Glomerular visceral epithelial cell (primary cell): ENCODE results near the gene SLC8B1.
A peak's percentile ranks its signal among the peaks of the same experiment; 100 is the strongest.
"Not testable (repeated sequence)": the region's sequence is repeated elsewhere in the genome, so short reads cannot be mapped to it uniquely, and the experiment has no call there.

Experiments
- DNase-seq: peaks from one replicate; pipeline ENCODE4 v3.0.0-alpha.2; 2016; ENCODE audit errors: extremely low spot score

The SLC8B1 gene

DNA sequence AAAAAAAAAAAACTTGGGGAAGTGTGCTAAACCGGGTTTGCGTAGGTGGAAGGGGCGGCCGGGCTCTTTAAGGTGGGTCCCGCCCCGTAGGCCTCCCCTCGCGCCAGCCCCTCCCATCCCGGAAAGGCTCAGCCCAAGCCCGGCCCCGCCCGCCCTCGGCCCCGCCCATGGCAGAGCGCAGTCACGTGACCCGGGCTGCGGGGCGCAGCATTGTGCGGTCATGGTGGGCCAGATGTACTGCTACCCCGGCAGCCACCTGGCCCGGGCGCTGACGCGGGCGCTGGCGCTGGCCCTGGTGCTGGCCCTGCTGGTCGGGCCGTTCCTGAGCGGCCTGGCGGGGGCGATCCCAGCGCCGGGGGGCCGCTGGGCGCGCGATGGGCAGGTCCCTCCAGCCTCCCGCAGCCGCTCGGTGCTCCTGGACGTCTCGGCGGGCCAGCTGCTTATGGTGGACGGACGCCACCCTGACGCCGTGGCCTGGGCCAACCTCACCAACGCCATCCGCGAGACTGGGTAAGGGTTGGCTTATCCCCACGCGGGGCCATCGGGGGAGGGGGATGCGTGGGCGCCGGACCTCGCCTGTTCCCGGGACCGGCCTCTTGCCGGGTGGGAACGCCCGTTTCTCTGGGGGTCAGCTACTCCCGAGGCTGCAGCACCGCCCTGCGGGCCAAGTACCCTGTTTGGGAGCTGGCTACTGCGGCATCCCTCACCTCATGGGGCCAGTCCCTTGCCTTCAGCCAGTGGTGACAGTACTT lies 23.6 kb upstream of the SLC8B1 start, which contains the start of gene PLBD2:
Gene PLBD2, plus strand, starts transcription at position 207 of the 752 bp plus-strand sequence. Its CDS starts 14 bp downstream, at position 221.
- peak; percentile 94 for DNase-seq

DNA sequence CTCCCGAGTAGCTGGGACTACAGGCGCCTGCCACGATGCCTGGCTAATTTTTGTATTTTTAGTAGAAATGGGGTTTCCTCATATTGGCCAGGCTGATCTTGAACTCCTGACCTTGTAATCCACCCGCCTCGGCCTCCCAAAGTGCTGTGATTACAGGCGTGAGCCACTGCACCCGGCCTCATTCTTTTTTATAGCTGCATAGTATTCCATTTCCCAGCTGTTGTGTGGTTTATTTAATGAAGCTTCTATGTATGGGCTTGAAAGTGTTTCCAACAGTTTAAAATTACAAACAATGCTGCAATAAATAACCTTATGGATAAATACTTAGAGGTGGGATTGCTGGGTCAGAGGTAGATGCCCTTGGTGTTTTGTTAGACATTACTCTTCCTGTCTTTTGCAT lies 19.3 kb upstream of the SLC8B1 start:
- not testable (repeated sequence) for DNase-seq

DNA sequence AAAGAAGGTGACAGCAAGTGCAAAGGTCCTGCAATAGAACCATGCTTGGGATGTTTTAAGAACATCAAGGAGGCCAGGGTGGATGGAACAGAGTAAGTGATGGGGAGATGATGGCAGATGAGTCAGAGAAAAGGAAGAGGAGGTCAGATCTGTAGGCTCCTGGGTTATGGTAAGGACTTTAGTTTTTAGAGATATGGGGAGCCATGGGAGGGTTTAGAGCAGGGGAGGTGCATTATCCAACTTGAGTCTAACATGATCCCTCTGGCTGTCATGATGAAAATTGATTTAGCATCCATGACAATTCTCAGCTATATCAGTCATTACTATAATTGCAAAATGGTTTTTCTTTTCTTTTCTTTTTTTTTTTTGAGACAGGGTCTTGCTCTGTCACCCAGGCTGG lies 16.2 kb upstream of the SLC8B1 start:
- no peak for DNase-seq

DNA sequence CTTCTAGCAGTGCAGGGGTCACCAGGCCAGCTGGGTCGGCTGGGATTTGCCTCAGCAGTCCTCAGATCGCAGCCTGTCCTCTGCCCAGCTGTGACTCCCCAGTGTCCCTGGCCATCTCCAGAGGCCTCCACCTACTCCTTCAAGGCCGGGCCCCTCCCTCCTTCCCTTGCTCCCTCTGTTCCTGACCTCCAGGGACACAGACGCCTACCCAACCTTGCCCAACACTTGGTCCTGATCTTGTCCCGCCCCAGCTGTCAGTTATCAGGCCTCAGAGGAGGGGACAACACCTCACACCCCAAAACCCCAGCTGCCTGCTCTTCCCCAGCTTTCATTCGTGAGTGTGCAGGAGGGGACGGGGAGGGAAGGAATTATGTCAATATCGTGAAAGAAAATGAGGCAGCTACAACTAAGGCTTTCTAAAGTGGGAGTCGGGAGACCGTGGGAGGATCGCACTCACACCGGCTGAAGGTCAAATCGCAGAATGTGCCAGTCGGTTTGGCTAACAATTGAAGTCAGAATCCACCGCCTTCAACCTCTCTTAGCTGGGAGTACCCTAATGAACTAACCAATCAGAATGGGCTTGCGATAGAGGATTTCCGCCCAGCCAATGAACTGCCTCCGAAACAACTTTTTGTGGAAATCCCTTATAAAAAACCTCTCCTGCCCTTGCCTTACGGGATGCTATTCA lies 14.1 kb upstream of the SLC8B1 start:
- DNase-seq, result no peak

GRCh38 chr12:113347892-113348291 lies 13.0 kb upstream of the SLC8B1 start:
- no peak for DNase-seq

- no peak for DNase-seq
Observed at GRCh38 chr12:113347107-113347506, 12.2 kb upstream of the SLC8B1 start.

- no peak for DNase-seq
Observed at GRCh38 chr12:113346353-113346752, 11.4 kb upstream of the SLC8B1 start.

DNA sequence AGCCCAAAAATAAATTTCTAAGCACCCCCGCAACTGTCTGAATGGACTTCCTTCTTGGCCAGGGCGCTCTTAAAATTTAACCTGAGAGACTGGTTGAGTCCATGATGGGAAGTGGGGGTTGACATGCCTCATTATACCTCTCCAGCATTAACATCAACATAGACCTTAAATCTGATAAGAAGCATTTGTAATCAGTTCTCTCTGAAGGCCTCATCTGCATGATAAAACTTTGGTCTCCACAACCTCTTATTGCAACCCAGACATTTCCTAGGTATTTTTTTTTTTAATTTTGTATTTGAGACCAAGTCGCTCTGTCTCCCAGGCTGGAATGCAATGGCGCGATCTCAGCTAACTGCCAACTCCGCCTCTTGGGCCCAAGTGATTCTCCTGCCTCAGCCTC lies 10.4 kb upstream of the SLC8B1 start:
- no peak for DNase-seq

DNA sequence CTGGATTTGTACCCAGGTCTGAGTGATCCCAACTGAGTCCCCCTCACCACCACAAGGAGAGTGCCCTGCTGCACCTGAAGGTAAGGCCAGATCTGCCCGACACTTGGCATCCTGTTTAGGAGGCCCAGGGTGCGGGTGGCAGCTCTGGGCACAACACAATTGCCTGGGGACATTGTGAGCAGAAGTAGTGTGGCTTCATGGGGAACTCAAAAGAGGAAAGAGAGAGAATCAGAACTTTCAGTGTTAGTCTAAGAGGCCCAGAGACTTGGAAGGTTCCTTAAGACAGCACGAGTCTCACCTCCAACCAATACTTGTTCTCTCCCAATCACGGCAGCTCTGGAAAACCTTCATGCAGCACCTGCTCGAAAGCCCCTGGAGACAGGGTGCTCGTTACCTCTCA lies 6.6 kb upstream of the SLC8B1 start:
- DNase-seq, result no peak

- no peak for DNase-seq
Observed at GRCh38 chr12:113340061-113340460, 5.2 kb upstream of the SLC8B1 start.

DNA sequence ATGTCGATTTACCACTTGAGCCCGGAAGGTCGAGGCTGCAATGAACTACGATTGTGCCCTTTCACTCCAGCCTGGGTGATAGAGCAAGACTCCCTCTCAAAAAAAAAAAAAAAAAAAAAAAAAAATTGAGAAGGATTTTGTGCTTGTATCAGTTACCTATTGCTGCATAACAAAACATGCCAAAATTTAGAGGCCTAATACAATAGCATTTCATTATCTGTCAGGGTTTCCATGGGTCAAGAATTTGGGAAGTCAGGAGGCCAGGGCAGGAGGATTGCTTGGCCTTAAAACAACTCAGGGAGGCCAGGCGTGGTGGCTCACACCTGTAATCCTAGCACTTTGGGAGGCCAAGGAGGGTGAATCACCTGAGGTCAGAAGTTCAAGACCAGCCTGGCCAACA lies 4.6 kb upstream of the SLC8B1 start:
- DNase-seq, result no peak

DNA sequence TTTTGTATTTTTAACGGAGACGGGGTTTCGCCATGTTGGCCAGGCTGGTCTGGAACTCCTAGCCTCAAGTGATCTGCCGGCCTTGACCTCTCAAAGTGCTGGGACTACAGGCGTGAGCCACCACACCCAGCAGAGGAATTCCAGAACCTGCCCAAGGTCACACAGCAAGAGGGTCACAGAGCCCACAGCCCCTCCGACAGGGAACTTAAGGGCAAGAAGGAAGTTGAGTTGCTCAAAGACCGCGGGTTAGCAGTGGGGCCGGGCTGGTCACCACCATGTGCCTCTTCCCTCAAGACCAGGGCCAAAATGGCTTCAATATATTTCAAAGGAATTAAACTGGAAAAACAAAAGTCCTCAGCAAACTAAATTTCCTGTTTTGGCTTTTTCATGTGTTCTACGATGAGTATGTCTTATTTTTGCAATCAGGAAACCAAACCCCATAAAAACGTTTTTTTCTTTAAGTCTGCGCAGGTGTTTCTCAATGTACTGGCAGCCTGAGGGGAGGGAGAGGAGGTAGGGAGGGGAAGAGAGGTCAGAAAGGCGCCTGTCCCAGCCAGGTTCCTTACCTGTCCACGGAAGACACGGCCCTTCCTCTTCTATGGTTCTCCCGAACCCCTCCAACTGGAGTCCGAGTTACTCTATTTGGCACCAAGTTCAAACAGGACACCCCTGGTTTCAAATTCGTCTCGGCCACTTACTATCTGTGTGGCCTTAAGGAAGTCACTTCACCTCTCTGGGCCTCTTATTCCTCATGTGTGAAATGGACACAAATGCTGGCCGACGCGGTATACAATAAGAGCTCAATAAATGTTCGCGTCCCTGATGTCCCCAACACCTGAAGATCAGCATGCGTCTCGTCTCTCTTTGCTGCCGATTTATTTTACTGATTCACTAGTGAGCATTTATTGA lies 778 bp downstream of the SLC8B1 start:
- DNase-seq, result no peak

- no peak for DNase-seq
Observed at GRCh38 chr12:113333418-113333750, 1.5 kb downstream of the SLC8B1 start.

DNA sequence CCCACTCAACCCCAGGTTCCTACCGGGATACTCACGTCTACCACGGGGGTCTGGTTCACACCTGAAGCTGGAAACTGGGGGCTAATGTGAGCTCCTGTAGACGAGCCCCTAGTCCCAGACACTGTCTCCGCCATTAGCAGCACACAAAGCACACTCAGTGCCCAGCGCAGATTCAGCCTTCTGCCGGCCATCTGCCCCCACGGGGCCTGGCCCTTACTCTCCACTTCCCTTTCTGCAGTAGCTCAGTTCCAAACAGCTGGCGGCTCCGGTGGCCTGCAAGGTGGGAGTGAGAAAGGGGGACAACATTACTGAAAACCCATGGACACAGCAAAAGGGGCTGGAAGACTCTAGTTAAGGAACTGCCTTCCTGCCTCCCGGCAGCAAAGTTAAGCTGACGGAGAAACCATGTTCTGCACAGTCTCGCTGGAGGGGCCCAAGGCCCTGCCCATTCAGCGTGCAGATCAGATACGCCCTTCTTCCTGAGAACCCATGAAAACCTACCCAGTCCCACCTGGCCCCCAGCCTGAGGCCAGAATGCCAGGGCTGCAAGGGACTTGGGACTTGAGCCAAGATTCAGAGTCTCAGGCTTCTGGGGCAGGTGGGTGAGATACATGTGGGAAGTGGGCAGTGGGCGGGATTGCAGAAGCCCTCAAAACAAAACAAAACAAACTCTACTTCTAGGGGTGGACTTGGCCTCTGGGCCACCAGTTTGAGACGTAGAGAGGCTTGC lies 2.1 kb downstream of the SLC8B1 start:
- DNase-seq, result no peak

GRCh38 chr12:113330505-113330904 lies 4.4 kb downstream of the SLC8B1 start:
- no peak for DNase-seq

DNA sequence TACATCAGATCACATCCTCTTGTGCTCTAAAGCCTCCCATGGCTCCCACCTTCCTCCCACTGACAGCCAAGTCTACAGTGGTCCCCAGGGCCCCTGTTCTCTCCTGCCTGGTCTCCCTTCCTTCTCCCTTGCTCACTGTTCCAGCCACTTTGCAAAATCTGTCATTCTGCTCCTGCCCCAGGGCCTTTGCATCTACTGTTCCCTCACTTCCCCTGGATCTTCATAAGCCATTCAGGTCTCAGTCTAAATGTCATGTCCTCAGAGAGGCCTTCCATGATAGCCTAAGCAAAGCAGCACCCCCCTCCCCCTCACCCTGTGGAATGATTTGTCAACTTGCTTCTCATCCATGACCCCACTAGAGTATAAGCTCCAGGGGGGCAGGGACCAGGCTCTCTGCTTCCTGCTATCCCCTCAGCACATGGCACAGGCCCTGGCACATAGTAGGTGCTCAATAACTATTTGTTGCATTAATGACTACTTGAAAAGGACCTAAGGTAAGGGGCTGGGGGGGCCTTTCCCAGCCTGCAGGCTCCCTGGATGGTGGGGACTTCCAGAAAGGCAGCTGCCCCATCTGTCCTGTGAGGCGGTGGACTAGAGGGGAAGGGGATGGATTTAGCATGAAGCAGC lies 5.0 kb downstream of the SLC8B1 start:
- no peak for DNase-seq

DNA sequence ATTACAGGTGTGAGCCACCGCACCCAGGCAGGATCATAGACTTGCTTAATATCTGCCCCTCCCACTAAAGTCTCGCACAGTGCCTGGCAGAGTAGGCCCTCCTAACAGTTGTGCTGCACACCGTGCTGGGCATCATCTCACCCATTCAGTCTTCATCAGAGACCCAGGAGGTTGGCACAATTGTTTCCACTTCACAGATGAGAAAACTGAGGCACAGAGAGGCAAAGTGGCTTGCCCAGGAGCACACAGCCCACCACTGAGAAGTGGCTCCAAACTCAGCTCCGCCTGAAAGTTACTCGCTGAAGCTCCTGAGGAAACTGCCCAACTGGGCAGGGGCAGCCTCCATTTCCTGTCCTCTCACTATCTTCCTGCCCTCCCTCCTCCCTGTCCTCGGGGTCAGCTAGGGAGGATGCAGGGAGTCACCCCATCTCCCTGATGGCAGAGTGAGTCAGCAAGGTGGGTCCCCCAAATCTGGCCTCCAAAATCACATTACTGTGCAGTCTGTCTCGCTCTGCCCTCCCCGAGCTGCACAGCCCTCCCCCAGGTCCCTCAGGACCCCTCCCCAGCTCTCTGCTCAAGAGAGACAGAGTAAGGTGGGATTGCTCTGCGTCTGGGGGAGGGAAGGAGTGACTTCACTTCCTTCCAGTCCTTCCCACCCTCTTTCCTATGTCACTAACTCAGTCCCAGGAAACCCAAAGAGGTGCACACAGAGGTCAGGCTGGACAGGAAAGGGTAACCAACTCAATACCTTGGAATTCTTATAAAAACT lies 5.7 kb downstream of the SLC8B1 start:
- no peak for DNase-seq

DNA sequence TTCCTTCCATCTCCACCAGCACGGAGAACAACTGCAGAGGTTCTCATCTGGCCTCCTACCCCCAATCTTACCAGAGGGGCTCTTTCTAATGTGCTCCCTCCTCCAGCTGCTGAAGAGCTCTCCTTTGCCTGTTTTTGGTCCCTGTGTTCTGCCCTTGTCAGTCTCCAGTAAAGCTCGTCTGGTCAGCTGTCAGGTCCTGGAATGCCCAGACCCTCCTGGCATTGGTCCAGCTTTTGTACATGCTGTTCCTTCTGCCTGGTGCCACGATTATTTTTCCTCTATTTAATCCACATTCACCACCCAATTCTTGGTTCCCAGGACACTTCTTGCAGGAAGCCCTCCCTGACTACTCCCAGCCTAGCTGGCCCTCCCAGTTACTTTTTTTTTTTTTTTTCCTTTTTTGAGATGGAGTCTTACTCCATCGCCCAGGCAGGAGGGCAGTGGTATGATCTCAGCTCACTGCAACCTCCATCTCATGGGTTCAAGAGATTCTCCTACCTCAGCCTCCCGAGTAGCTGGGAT lies 6.5 kb downstream of the SLC8B1 start:
- no peak for DNase-seq

DNA sequence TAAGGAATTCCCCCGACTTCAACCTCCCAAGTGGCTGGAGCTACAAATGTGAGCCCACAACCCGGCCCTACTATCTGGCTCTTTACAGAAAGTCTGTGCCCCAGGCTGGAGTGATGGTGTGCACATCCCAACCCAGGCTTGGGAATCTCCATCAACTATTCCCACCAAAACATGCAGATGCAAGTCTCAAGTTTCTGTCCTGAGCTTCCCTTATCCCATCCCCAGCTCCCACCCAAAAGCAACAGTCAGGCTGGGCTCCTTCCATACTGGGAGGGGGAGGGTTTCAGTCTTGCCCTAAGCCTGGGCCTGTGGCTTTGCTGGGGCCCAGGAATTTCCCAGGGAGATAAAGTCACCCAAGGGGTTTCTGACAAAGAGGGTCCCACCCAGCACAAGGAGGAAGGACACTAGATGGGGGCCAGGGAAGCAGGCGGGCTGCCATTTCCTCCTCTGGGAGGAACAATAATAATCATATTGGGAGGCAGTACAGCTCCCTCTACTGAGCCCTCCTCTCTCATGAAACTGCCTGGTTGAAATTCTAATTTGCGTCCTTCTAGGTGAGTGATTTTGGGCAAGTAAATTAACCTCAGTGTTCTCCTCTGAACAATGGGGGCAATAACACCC lies 8.0 kb downstream of the SLC8B1 start:
- no peak for DNase-seq

DNA sequence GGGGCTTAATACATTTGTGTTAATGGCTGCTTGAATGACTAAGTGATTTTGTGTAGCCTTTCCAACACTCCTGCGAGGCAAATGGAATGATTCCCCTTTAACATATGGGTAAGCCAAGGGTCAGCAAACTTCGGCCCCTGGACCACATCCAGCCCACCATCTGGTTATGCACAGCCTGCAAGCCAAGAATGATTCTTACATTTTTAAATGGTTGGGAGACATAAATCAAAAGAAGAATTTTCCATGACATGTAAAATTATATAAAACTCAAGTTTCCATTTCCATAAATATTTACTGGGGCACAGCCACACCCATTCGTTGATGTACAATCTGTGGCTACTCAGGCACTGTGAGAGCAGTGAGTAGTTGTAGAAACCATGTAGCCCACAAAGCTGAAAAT lies 9.0 kb downstream of the SLC8B1 start:
- no peak for DNase-seq
